NCI-H2029 (cell line): ENCODE measurements around the gene FOLR1.
"Not testable (repeated sequence)": the region's sequence is repeated elsewhere in the genome, so short reads cannot be mapped to it uniquely, and the experiment has no call there.

ENCODE experiments used
- DNase-seq: peaks from one replicate; lab custom pipeline; 2025; lab: John Stamatoyannopoulos, UW

Gene FOLR1

DNA sequence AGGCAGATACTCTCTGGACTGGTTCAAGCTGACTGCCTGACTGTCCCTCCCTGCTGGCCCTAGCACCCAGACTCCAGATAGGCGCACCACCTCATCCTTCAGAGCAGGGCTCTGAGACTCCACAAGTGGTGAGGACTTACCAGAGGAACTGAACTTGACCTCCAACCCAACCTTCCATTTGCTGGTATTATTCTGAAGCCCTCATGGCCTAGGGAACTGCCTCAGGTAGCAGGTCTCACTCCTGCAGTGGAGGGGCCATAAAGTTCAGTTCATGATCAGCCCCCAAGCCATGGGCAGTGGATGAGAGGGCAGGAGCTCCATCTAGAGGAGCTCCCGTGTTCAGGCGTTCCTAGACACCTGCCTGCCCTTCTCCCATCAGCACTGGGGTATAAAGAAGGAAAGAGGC lies 10.4 kb upstream of the FOLR1 start:
- not testable (repeated sequence) for DNase-seq

GRCh38 chr11:72188267-72188666 lies 3.7 kb upstream of the FOLR1 start:
- DNase-seq: no peak

GRCh38 chr11:72189455-72190250 lies 2.3 kb upstream of the FOLR1 start:
- DNase-seq: no peak

DNA sequence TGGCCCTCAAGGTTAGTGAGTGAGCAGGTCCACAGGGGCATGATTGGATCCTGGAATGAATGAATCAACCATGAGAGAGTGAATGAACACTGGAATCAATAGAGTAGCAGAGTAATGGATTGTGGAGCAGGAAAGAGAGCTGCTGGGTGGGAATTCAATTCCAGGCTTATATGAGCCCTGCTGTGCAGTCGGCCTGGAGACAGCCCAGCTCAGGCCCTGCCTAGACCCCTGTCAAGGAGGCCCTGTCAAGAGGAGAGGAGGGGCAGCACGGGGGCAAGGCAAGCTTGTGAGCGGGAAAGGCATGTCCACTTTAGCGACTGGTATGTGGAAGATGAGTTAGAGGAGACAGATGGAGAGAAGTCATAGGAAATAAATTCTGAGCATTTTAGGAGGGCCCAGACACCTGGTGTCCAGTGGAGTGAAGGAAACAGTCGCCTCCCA lies 1.3 kb upstream of the FOLR1 start:
- DNase-seq: no peak

GRCh38 chr11:72195518-72196270 lies 3.8 kb downstream of the FOLR1 start:
- DNase-seq: no peak

DNA sequence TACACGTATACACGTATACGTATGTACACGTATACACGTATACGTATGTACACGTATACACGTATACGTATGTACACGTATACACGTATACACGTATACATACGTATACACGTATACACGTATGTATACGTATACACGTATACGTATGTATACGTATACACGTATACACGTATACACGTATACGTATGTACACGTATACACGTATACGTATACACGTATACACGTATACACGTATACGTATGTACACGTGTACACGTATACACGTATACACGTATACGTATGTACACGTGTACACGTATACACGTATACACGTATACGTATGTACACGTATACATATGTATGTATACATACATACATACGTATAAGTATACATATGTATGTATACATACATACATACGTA lies 9.5 kb downstream of the FOLR1 start:
- DNase-seq: not testable (repeated sequence)

DNA sequence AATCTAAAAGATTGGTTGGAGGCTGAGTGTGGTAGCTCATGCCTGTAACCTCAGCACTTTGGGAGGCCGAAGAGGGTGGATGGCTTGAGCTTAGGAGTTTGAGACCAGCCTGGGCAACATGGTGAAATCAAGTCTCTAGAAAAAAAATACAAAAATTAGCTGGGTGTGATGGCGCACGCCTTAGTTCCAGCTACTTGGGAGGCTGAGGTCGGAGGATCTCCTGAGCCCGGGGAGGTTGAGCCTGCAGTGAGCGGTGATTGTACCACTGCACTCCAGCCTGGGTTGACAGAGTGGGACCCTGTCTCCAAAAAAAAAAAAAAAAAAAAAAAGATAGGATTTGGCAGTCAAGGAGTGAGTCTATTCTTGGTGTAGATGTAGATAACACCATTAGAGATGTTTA lies 10.6 kb downstream of the FOLR1 start:
- DNase-seq: no peak

GRCh38 chr11:72203163-72203562 lies 11.2 kb downstream of the FOLR1 start:
- no peak for DNase-seq

DNA sequence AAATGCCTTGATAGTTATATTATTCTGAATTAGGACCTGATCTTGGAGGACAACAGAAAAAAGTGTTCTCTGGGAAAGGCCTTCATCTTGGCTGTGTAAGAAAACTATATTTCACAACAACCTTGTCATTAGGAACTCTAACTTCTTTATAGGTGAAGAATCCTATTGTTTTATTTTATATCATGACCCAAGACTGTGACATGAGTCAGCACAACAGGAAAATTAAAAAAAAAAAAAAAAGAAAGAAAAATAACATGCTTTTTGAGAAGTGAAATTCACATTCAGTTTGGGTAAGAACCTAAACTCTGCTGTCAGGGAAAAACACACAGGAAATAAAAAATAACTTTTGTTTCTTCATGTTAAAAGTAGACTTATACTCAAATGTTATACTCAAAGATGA lies 12.9 kb downstream of the FOLR1 start:
- DNase-seq: no peak

GRCh38 chr11:72206794-72207193 lies 14.9 kb downstream of the FOLR1 start:
- not testable (repeated sequence) for DNase-seq

- DNase-seq: no peak
Measured at GRCh38 chr11:72208281-72208680, 16.3 kb downstream of the FOLR1 start.

DNA sequence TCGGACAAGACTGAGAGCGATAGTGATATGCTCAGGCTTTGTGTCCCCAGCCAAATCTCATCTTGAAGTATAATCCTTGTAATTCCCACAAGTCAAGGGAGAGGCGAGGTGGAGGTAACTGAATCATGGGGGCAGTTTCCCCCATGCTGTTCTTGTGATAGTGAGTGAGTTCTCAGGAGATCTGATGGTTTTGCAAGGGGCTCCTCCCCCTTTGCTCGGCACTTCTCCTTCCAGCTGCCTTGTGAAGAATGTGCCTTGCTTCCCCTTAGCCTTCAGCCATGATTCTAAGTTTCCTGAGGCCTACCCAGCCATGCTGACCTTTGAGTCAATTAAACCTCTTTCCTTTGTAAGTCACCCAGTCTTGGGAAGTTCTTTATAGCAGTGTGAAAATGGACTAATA lies 17.2 kb downstream of the FOLR1 start:
- no peak for DNase-seq

- no peak for DNase-seq
Measured at GRCh38 chr11:72216638-72217037, 24.7 kb downstream of the FOLR1 start, which contains the start of gene FOLR2. TSS of gene FOLR2 (plus strand) at chr11:72216794. CDS start at chr11:72218585, 1,791 bp downstream.

DNA sequence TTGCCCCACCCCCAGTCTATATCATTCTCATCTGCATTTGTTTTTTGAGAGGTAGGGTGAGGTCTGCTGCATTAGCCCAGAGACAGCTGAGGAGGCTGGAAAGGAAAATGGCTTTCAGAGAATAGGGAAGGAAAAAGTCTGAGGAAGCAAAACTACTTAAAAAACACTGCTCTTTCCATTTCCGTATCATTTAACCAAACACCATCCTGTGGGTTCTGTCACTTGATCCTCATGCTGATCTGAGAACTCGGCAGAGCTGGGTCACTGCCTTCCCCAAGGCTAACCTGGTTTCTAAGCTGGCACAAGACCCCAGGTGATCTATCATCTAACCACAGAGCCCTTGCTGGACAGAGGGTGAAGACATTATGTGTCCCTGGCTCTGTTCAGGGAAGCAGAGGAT lies 25.9 kb downstream of the FOLR1 start:
- DNase-seq: no peak

DNA sequence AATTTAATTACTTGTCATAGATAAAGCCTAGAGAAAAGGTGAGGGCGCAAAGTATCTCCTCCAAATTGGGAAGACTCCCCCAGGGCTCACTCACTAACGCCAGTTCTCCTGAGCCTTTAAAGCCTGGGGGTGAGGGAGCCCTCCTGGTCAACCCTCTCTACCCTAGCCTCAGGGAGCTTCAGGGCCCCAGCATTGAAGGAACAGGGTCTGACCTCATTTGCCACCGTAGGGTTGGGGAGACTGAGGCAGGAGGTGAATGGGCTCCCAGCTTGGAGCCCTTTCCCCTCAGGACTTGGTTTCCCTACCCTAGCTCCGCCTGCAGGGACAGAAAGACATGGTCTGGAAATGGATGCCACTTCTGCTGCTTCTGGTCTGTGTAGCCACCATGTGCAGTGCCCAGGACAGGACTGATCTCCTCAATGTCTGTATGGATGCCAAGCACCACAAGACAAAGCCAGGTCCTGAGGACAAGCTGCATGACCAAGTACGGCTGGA lies 26.4 kb downstream of the FOLR1 start:
- no peak for DNase-seq

GRCh38 chr11:72220696-72221363 lies 28.9 kb downstream of the FOLR1 start:
- DNase-seq: no peak

GRCh38 chr11:72221386-72222075 lies 29.6 kb downstream of the FOLR1 start:
- no peak for DNase-seq

GRCh38 chr11:72222106-72222891 lies 30.4 kb downstream of the FOLR1 start:
- no peak for DNase-seq

GRCh38 chr11:72222907-72223614 lies 31.1 kb downstream of the FOLR1 start:
- peak; percentile 96 for DNase-seq
